GM21515 (cell line): Measurements from ENCODE around the gene CHST11.
A peak's percentile ranks its signal among the peaks of the same experiment; 100 is the strongest.
"Not testable (repeated sequence)": the region's sequence is repeated elsewhere in the genome, so short reads cannot be mapped to it uniquely, and the experiment has no call there.

Experiments used
- ATAC-seq: cut with Tn5 transposase; IDR thresholded peaks from one replicate; pipeline ENCODE4 v1.9.1; 2021; ENCODE audit not compliant: unreplicated experiment

Gene CHST11

DNA sequence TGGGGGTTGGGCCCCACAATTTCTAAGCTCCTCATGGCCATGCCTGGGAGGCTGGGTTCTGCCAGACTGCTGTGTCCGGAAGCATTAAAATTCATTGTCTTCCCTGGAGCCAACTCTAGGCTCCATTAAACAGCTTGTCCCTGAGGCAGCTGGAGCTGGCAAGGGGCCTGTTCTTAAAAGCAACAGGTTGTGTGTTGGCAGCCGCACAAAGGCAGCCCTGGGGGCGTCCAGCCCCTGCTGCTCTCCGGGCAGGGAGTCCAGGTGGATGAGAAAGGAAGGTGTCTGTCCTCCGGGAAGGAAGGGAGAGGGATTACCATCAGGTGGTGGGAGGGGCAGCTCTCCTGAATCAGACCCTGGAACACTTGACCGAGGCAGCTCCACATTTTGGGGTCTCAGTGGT lies 98.9 kb downstream of the CHST11 start:
- no peak for ATAC-seq

DNA sequence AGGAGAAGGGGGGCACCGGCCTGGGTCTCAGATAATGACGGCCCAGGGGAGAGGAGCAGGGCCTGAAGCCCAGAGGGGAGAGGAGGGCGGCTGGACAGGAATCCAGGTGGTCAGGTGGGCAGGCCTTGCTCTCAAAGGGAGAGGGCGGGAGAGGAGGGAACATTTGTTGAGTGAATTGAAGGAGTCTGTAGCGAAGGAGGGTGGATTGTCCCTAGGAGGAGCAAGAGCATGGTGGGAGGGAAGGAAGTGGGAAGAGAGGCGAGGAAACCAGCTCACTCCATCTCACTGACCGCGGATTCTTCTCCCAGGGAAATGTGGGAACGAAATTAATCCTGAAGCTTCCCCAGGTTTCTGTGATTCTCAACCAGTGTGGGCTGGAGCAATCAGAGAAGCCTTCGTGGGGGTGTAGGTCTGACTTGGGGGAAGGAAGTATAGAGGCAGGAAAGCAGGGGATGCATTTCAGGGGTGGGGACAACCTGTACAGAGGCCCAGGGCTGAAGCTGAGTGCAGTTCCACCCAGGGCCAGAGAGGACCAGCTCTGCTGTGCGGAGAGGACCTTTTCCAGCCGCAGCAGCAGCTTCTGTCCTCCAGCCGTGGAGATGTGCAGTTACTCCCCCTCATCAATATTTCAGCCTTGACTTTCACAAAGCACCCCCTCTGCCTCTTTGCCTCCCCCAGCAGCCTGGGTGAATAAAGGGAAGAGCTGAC lies 100.9 kb downstream of the CHST11 start:
- ATAC-seq, result no peak

- ATAC-seq, result no peak
Measured at GRCh38 chr12:104560881-104561280, 104.1 kb downstream of the CHST11 start.

DNA sequence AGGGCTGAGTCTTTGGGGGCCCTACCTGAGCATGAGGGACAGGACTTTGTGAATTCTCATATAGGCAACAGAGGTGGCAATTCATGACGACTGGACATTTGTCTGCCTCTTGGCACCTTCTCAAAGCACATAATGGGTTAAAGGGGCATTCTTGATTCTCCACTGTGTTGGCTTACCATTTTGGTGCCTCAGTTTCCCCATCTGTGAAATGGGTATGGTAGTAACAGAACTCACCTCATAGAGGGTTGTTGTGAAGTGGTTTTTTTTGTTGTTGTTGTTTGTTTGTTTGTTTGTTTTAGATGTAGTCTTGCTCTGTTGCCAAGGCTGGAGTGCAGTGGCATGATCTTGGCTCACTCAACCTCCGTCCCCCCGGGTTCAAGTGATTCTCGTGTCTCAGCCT lies 106.0 kb downstream of the CHST11 start:
- ATAC-seq, result no peak

GRCh38 chr12:104564662-104565061 lies 107.9 kb downstream of the CHST11 start:
- not testable (repeated sequence) for ATAC-seq

- ATAC-seq, result no peak
Measured at GRCh38 chr12:104565606-104566243, 109.0 kb downstream of the CHST11 start.

- ATAC-seq, result no peak
Measured at GRCh38 chr12:104566244-104566993, 109.7 kb downstream of the CHST11 start.

DNA sequence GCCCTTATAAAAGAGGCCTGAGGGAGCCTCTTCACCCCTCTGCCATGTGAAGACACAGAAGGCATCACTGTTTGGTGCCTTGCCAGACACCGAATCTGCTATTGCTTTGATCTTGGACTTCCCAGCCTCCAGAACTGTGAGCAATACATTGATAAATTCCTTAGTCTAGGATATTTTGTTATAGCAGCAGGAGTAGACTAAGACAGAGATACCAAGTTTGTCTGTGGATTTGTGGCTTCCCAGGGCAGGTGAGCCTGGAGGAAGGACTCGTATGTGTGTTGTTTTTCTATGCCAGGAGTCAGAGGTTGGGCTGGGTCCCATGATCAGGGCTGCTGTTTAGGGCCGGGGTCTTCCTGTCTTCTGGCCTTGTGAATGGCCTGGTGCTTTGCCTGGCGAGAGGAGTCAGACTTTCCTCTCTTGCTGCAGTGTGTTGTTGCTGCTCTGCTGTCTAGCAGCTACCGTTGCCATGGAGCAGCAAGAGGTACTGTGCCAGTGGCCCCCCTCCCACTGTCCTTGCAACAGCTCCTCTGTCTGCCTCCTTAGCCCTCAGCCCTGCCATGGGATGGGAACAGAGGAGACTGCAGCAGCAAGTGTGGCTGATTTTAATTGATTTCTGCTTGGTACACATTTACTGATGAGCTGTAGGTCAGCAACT lies 111.2 kb downstream of the CHST11 start:
- ATAC-seq, result no peak

- no peak for ATAC-seq
Measured at GRCh38 chr12:104568487-104568868, 111.7 kb downstream of the CHST11 start.

- no peak for ATAC-seq
Measured at GRCh38 chr12:104568935-104569334, 112.2 kb downstream of the CHST11 start.

DNA sequence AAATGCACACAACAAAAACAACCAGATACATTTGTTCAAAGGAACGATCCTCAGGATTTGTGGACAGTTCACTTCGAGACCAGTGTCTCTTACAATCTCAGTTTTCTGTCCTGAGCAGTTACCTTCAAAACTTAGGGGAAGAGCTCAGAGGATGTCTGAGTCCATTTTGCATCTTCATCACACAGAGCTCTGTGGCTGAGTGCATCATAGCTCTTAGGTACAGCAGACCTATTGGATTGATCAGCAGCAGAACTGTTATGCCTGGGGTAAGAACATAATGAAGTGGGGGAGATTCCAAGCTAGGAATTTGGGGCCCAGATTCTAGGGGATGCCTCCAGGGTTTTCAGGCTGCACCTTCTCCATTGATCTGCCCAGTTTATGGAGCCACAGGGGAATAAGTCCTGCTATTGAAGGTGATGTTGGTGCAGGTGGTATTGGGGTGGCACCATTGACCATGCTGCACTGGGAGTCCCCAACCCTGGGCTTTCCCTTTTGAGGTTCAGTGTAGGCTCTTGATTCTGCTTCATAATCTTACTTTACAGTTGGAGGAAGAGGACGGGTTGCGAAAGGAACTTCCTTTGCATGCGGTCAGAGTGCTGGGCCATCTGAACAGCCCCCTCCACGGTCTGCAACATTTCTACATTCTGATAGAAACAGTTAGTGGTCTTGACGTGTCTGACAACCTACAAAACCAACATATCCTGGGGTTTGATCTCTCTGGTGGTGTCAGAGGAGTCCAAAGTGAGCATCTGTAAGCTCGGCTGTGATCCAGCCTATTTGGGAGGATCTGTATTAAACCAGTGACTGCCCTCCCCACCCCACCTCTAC lies 112.8 kb downstream of the CHST11 start:
- ATAC-seq, result peak; percentile 76

- peak; percentile 10 for ATAC-seq
Measured at GRCh38 chr12:104570174-104570907, 113.6 kb downstream of the CHST11 start.

DNA sequence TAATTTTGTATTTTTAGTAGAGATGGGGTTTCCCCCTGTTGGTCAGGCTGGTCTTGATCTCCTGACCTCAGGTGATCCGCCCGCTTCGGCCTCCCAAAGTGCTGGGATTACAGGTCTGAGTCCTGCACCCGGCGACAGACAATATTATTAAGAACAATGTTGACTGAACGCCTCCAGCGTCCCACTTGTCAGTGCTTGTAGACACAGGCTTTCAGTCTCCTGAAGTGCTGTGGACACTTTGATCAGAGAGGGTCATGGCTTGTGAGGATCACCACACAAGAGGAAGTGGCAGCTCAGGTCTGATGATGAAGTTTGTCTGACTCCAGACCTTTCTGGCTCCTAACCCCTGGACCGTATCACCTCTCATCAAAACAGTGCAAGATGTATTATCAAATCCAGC lies 114.6 kb downstream of the CHST11 start:
- no peak for ATAC-seq

- not testable (repeated sequence) for ATAC-seq
Measured at GRCh38 chr12:104574353-104574752, 117.6 kb downstream of the CHST11 start.

- not testable (repeated sequence) for ATAC-seq
Measured at GRCh38 chr12:104574758-104575157, 118.0 kb downstream of the CHST11 start.

DNA sequence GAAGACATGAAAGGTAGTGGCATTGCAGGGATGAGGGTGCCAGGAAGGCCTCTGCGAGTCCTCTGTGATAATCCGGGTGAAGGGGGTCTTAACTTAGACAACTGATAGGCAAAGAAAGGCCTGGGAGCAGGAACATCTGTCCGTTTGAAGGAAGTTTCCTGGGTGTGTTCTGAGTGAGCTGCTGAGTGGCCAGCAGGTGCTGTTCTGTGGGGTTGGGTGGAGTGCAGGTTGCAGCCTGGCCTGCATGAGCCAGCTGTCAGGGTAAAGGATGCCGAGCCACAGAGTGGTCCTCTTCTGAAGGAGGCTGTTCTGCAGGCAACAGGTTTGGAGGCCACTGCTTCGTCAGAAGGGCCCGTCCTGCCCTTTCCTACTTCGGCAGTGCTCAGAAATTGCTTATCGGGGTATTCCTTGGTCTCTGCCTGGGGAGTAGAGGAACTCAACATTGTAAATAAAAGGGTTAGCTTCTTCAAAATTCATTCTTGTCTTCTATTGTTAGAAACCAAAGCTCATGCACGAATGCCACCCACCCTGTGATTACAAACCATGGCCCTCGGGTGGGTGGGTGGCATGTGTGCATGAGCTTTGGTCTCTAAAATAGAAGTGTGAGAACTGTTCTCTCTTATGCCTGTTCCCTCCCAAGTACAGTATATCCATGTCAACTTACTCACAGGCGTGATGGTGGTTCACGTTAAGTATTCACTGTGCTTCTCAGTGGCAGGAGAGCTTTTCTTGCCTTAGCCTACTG lies 118.9 kb downstream of the CHST11 start:
- no peak for ATAC-seq

DNA sequence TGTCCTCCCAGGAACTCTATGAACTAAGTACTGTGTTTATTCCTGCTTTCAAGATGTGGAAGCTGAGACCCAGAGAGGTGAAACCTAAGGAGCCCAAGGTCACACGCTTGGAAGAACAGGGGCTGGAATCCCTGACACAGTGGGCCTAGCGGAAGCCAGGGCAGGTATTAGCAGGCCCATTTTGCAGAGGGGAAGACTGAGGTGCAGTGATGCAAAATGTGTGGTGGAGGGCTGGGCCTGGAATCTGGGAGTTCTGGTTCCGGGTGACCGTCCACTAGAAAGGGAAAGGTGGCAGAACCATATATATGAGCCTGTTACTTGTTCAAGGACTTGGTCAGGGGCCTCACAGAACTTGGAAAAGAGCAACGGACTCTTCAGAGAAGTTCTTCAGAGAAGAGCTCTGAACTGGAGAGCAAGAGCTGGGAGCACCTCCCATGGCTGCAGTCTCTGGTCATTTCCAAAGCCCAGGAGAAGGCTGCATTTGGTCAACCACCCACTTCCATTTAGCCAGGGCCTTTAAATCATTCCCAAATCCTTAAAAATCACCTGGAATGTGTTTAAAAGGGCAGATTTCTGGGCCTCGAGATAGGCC lies 119.5 kb downstream of the CHST11 start:
- ATAC-seq, result no peak

DNA sequence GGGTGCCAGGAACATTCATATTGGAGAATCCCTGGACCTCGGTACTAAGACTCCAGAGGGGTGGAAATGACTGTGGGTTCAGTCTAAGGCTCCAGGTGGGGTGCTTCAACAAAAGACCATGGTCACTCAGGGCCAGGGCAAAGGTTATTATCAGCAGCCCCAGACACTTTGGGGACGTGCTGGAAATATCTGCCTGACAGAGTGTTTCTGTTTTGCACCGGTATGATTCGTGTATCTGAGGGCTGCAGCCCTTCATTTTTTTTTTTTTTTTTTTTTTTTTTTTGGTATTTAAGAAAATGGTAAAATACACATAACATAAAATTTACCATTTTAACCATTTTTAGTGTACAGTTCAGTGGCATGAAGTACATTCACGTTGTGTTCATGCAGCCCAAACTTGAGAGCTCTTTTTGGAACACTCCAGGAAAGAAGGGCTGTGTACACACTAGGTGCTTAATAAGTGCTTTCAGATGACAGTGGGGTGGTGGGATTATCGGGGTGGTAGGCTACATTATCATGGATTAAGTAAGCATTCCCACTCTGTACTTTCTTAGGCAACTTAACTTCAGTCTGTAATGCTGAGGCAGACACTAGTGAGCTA lies 120.3 kb downstream of the CHST11 start:
- no peak for ATAC-seq
